ENCODE data around the gene RNFT2.

Gene RNFT2

DNA sequence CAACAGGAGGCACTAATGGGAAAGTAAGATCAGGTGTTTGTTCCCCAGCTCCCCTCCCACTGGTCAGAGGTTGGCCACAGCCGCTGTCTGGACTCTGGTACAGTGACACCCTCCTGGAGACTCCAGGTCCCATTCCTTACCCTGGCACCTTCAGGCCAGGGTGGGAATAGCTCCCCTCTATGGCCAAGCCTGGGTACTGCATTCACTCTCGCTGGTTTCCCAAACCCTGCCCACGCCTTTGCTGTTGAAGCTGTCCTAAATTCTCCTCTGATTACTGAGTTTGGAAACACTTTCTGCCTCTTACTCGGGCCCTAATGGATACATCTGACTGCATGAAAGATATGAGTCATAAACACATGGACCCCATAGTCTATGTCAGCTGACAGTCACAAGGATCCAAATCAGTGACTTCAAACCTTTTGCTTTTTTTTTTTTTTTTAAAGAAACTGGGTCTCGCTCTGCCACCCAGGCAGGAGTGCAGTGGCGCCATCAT, 125.2 kb downstream of the RNFT2 start:
- H3K9me3 Mint-ChIP-seq, result no peaks in the 10 kb centered on the region
- no peaks in the 10 kb centered on the region for H3K4me1 Mint-ChIP-seq (ENCODE audit: low read depth)
- no peak overlapping the region for H3K4me3 Mint-ChIP-seq
- no peaks in the 10 kb centered on the region for H3K36me3 Mint-ChIP-seq (ENCODE audit: low read depth)
- no peak overlapping the region for H3K27ac Mint-ChIP-seq
- intact Hi-C loops (cut with micrococcal nuclease), result no loop called here
- peaks cover 14% of the 10 kb centered on the region for H3K27me3 Mint-ChIP-seq

DNA sequence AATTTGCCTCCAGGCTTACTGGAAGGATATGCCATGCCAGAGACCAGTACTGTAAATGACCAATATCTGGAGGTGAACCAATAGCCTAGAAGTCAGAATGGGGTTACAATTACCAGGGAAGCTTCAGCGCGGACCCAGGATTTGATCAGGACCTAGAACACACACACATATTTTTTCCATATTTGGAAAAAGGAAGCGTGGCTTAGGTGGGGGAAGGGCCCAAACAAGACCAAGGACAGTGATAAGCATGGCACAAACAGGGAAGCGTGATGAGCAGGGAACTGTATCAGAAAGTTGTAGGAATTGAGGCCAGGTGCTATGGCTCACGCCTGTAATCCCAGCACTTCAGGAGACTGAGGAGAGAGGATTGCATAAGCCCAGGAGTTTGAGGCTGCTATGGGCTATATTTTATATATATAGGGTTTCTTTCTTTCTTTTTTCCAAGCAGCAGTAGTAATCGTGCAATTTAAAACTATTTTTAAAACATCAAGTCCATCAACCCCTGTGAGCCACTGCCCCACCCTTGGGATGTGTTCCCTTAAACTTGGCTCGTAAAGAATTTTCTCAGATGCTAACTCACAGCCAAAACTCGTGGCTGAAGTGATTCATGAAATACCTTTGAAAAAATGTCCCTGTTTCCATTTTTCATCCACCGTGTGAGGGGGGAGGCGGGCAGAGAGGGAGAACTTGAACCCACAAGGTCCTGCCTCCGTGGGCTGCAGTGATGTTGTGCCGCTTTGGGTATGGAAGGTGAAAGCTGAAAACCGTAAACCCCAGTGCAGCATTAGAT, 126.5 kb downstream of the RNFT2 start:
- Mint-ChIP-seq H3K9me3 (no peaks in the 10 kb centered on the region), H3K27ac (no peak overlapping the region), H3K4me3 (no peak overlapping the region), H3K27me3 (peaks cover 9% of the 10 kb centered on the region), H3K4me1 (ENCODE audit: low read depth) (no peaks in the 10 kb centered on the region), H3K36me3 (ENCODE audit: low read depth) (no peaks in the 10 kb centered on the region)
- intact Hi-C loops (cut with micrococcal nuclease), result no loop called here

- Mint-ChIP-seq H3K27ac (no peak overlapping the region), H3K4me3 (no peak overlapping the region), H3K36me3 (ENCODE audit: low read depth) (no peaks in the 10 kb centered on the region), H3K9me3 (no peaks in the 10 kb centered on the region), H3K4me1 (ENCODE audit: low read depth) (no peaks in the 10 kb centered on the region), H3K27me3 (peaks cover 6% of the 10 kb centered on the region)
- intact Hi-C loops (cut with micrococcal nuclease), result no loop called here
Observed at GRCh38 chr12:116867523-116867922, 129.4 kb downstream of the RNFT2 start.

DNA sequence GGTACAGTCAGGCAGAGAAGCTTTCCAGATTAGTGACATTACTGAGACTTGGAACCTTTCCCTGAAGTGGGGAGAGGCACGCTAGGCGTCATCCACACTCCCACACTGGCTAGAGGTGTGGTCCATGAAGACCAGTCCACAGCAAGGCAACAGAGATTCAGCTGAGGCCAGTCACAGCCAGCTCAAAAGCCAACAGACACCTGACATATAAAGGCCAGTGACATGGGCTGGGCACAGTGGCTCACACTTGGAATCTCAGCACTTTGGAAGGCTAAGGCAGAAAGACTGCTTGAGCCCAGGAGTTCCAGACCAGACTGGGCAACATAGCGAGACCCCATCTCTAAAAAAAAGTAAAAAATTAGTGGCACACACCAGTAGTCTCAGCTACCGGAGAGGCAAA, 132.2 kb downstream of the RNFT2 start:
- no peak overlapping the region for H3K27ac Mint-ChIP-seq
- no peaks in the 10 kb centered on the region for H3K4me1 Mint-ChIP-seq (ENCODE audit: low read depth)
- H3K9me3 Mint-ChIP-seq, result peaks cover 8% of the 10 kb centered on the region
- no peaks in the 10 kb centered on the region for H3K36me3 Mint-ChIP-seq (ENCODE audit: low read depth)
- H3K27me3 Mint-ChIP-seq, result peaks cover 21% of the 10 kb centered on the region
- no peak overlapping the region for H3K4me3 Mint-ChIP-seq
- intact Hi-C loops (cut with micrococcal nuclease), result no loop called here

- Mint-ChIP-seq H3K9me3 (peaks cover 8% of the 10 kb centered on the region), H3K27ac (no peak overlapping the region), H3K4me1 (ENCODE audit: low read depth) (peaks cover 11% of the 10 kb centered on the region), H3K27me3 (peaks cover 56% of the 10 kb centered on the region), H3K4me3 (no peak overlapping the region), H3K36me3 (ENCODE audit: low read depth) (no peaks in the 10 kb centered on the region)
- intact Hi-C loops (cut with micrococcal nuclease), result no loop called here
Observed at GRCh38 chr12:116874324-116874995, 136.3 kb downstream of the RNFT2 start.

DNA sequence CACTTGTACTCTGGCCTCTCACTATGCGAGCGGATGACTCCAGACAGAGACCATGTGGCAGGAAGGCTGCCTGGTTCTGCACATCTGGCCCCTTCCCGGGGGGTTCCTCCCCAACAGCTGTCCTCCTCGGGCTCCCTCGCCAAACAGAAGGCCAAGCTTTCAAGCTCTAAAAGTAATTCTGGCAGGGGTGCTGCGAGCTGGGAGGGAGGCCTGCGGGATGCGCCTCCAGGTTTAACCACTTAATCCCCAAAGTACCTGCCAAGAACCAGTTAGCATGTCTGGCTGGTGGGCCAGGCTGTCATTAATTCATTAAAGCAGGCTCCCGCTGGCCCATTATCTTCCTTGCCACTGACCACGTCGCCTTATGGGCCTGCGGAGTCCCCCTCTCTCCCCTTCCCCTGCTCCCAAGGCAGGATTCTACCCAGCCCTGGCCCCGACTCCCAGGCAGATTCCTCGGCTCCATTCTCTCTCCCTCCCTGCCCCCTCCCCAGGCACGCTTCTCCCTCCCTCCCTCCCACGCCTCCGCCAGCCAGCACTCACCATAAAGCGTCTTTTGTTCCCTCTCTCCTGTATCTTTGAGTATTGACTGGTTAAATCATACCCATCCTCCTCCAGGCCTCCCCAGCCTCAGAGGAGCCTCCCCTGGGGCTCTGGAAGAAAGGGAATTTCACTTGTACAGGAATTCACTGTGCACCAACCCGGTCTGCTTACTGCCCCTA, 138.2 kb downstream of the RNFT2 start:
- Mint-ChIP-seq H3K36me3 (ENCODE audit: low read depth) (no peaks in the 10 kb centered on the region), H3K4me3 (no peak overlapping the region), H3K4me1 (ENCODE audit: low read depth) (peaks cover 25% of the 10 kb centered on the region), H3K27me3 (peaks cover 66% of the 10 kb centered on the region), H3K27ac (no peak overlapping the region), H3K9me3 (peaks cover 8% of the 10 kb centered on the region)
- intact Hi-C loops (cut with micrococcal nuclease), result no loop called here

DNA sequence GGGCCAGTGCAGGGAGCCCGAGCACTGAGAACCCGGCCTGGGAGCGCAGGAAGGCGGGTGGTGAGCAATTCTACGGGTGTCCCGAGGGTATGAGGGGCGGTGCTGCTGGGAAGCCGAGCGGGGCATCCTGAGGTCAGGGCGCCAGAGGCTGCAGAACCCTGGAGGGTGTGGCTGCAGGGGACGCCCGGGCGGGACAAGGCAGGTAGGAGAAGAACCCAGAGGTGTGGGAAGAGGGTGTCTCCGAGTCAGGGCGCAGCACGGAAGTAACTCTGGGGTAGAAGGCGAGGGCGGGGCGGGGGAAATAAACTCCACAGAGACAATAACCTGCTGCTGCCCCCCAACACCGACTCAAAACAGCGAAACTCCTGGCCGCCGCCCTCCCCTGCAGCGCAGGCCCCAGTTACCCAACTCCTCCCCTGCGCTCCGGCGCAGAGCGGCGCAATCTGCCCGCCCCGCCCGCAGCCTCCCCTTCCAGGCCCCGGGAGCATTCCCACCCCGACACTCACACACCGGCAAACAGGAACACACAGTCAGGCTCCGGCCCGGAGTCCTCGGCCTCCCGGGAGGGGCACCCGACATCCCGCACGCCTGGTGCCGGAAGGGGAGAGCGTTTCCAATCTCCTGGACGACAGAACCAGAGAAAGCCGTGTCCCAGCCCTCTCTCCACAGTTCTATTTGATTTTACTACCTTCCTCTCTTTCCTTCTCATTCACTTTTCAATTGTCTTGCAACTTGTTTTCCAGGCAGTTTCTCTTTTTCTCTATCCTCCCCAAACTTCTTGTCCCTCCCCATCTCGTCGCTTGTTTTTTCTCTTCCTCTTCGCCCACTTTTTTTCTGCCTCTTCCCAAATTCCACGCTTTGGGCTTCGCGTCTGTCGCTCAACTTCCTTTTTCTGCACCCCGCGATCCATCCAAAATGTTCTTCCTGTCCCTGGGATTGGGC, 140.7 kb downstream of the RNFT2 start:
- peaks cover 80% of the 10 kb centered on the region for H3K27me3 Mint-ChIP-seq
- intact Hi-C loops (cut with micrococcal nuclease), result no loop called here
- H3K9me3 Mint-ChIP-seq, result peaks cover 8% of the 10 kb centered on the region
- H3K27ac Mint-ChIP-seq, result no peak overlapping the region
- peaks cover 25% of the 10 kb centered on the region for H3K4me1 Mint-ChIP-seq (ENCODE audit: low read depth)
- H3K4me3 Mint-ChIP-seq, result peak overlapping the region; percentile 57
- no peaks in the 10 kb centered on the region for H3K36me3 Mint-ChIP-seq (ENCODE audit: low read depth)

DNA sequence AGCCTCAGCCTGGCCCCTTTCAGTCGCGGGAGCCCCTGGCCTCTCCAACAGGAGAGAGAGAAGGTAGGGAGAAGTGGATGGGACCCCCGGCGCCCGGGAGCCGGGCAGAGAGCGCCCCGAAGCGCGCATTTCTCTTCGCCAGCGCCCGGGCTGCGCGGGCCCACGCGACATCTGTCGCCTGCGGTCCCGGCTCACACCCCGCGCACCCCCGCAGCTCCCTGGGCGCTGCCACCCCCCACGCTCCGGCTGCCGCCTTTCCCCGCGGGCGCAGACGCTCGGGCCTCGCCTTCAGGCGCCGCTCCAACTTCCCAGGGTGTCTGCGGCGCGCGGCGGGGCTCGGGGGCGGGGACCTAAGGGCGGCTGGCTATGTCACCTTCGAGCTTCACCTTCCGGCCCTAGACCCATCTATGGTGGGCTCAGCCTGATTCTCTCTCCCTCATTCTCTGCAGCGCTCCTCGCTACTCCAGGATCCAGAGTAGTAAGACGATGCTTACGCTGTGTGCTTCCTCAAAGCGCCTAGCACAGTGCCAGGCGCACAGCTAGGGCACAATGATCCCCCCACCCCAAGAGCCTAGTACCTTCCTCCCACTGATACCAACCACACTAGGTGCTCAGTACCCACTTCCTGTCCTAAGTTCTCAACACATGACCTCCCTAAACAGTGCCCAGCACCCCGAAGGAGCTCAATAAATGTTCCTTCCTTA, 141.5 kb downstream of the RNFT2 start:
- intact Hi-C loops (cut with micrococcal nuclease), result no loop called here
- H3K4me1 Mint-ChIP-seq (ENCODE audit: low read depth), result peaks cover 25% of the 10 kb centered on the region
- no peaks in the 10 kb centered on the region for H3K36me3 Mint-ChIP-seq (ENCODE audit: low read depth)
- no peak overlapping the region for H3K27ac Mint-ChIP-seq
- H3K9me3 Mint-ChIP-seq, result peaks cover 2% of the 10 kb centered on the region
- peaks cover 80% of the 10 kb centered on the region for H3K27me3 Mint-ChIP-seq
- H3K4me3 Mint-ChIP-seq, result peak overlapping the region; percentile 55

- Mint-ChIP-seq H3K27me3 (peaks cover 80% of the 10 kb centered on the region), H3K9me3 (no peaks in the 10 kb centered on the region), H3K36me3 (ENCODE audit: low read depth) (no peaks in the 10 kb centered on the region), H3K27ac (no peak overlapping the region), H3K4me1 (ENCODE audit: low read depth) (peaks cover 25% of the 10 kb centered on the region), H3K4me3 (no peak overlapping the region)
- intact Hi-C loops (cut with micrococcal nuclease), result no loop called here
Observed at GRCh38 chr12:116880213-116880816, 142.2 kb downstream of the RNFT2 start.

DNA sequence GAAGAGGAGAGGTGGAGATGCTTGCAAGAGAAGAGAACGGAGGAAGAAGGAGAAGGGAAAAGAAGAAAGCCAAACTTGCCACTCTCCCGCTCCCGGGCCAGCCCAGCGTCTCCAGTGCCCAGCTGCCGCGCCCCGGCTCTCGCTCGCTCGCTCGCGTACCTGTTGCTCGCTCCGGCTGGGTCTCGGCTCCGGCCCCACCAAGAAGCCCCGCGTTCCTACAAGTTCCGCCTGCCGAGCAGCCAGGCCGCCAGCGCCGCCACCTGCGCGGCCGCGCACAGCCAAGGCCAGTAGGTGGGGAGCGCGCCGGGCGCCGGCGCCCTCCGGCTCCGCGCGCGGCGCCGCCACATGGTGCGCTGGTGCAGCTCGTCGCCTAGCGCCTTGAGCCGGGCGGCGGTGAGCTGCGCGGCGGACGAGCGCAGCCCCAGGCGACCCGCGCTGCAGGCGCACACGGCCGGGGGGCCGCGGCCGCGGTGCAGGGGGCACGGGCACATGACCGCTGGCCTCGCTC, 142.8 kb downstream of the RNFT2 start:
- no peaks in the 10 kb centered on the region for H3K36me3 Mint-ChIP-seq (ENCODE audit: low read depth)
- H3K4me1 Mint-ChIP-seq (ENCODE audit: low read depth), result peaks cover 25% of the 10 kb centered on the region
- H3K9me3 Mint-ChIP-seq, result no peaks in the 10 kb centered on the region
- no peak overlapping the region for H3K27ac Mint-ChIP-seq
- peaks cover 77% of the 10 kb centered on the region for H3K27me3 Mint-ChIP-seq
- no peak overlapping the region for H3K4me3 Mint-ChIP-seq
- intact Hi-C loops (cut with micrococcal nuclease), result no loop called here

GRCh38 chr12:116881325-116881876, 143.3 kb downstream of the RNFT2 start, which contains the start of gene HRK:
Gene HRK, minus strand, starts transcription at chr12:116881441. Its CDS starts 134 bp downstream, at chr12:116881307.
- no peaks in the 10 kb centered on the region for H3K36me3 Mint-ChIP-seq (ENCODE audit: low read depth)
- no peak within 1 kb of the TSS for H3K4me3 Mint-ChIP-seq
- no peaks in the 10 kb centered on the region for H3K9me3 Mint-ChIP-seq
- H3K27me3 Mint-ChIP-seq, result peaks cover 72% of the 10 kb centered on the region
- intact Hi-C loops (cut with micrococcal nuclease), result no loop called here
- no peak within 1 kb of the TSS for H3K27ac Mint-ChIP-seq
- H3K4me1 Mint-ChIP-seq (ENCODE audit: low read depth), result peaks cover 25% of the 10 kb centered on the region

- intact Hi-C loops (cut with micrococcal nuclease), result no loop called here
- Mint-ChIP-seq H3K27me3 (peaks cover 69% of the 10 kb centered on the region), H3K36me3 (ENCODE audit: low read depth) (no peaks in the 10 kb centered on the region), H3K9me3 (no peaks in the 10 kb centered on the region), H3K4me1 (ENCODE audit: low read depth) (peaks cover 25% of the 10 kb centered on the region), H3K4me3 (no peak overlapping the region), H3K27ac (no peak overlapping the region)
Observed at GRCh38 chr12:116881877-116882507, 143.9 kb downstream of the RNFT2 start.

Measured in dendritic cell treated with granulocyte-macrophage colony-stimulating factor and Interleukin-4, amounts not matched to agents 40 ng/mL and 50 ng/mL, for 4 days (primary cell).